HG03558 (cell line): ENCODE results near the gene KIF21B.
"Not testable (repeated sequence)": the region's sequence is repeated elsewhere in the genome, so short reads cannot be mapped to it uniquely, and the experiment has no call there.

Experiments
- ATAC-seq: cut with Tn5 transposase; IDR thresholded peaks from one replicate; pipeline ENCODE4 v1.9.1; 2021; ENCODE audit warnings: moderate number of reproducible peaks; ENCODE audit not compliant: unreplicated experiment; ENCODE audit errors: extremely low read depth

Gene KIF21B

GRCh38 chr1:200960236-200960947 lies 63.1 kb downstream of the KIF21B start:
- no peak for ATAC-seq

GRCh38 chr1:200959411-200959921 lies 64.0 kb downstream of the KIF21B start:
- ATAC-seq: no peak

GRCh38 chr1:200958597-200958996 lies 64.9 kb downstream of the KIF21B start:
- ATAC-seq: no peak

- no peak for ATAC-seq
These were observed 69.1 kb downstream of the KIF21B start for GRCh38 chr1:200954434-200954833.

- ATAC-seq: no peak
These were observed 72.5 kb downstream of the KIF21B start for GRCh38 chr1:200951016-200951415.

- no peak for ATAC-seq
These were observed 73.9 kb downstream of the KIF21B start for GRCh38 chr1:200949626-200950025.

- ATAC-seq: no peak
These were observed 76.4 kb downstream of the KIF21B start for GRCh38 chr1:200947059-200947566.

- no peak for ATAC-seq
These were observed 78.4 kb downstream of the KIF21B start for GRCh38 chr1:200945111-200945510.

GRCh38 chr1:200938955-200939354 lies 84.6 kb downstream of the KIF21B start:
- no peak for ATAC-seq

- not testable (repeated sequence) for ATAC-seq
These were observed 88.1 kb downstream of the KIF21B start for GRCh38 chr1:200935286-200935962.

- ATAC-seq: no peak
These were observed 88.8 kb downstream of the KIF21B start for GRCh38 chr1:200934676-200935245.

GRCh38 chr1:200931776-200932175 lies 91.7 kb downstream of the KIF21B start:
- no peak for ATAC-seq

GRCh38 chr1:200930285-200930684 lies 93.2 kb downstream of the KIF21B start:
- ATAC-seq: not testable (repeated sequence)

GRCh38 chr1:200929530-200930278 lies 93.8 kb downstream of the KIF21B start:
- ATAC-seq: no peak

GRCh38 chr1:200925831-200926230 lies 97.7 kb downstream of the KIF21B start:
- ATAC-seq: no peak

GRCh38 chr1:200923601-200924000 lies 99.9 kb downstream of the KIF21B start:
- ATAC-seq: no peak

- ATAC-seq: no peak
These were observed 101.1 kb downstream of the KIF21B start for GRCh38 chr1:200922406-200922805.

- ATAC-seq: no peak
These were observed 101.9 kb downstream of the KIF21B start for GRCh38 chr1:200921571-200922110.
